HCT116 (cell line): ENCODE data around the gene CD244. TPM values are rescaled to one million over a fixed set of nuclear protein-coding genes. Genes with fewer than 3 reads are reported as not detected.

Experiments
- ATAC-seq: fragments of 200-7000 bp; cut with Tn5 transposase; 2 replicates; pipeline ENCODE4 v1.9.1; 2020; ENCODE audit warnings: mild to moderate bottlenecking, moderate library complexity
- BruUV-seq: library from RNA; stranded (reverse); fragments of 400-500 nt; replicated peaks from 2 replicates; lab custom pipeline; 2021; lab: Mats Ljungman, UMichigan
- CTCF ChIA-PET: fragments of 300-600 bp; sonication (Branson Sonifier 250); formaldehyde crosslinking; loops from one replicate; lab custom pipeline; 2021; ENCODE audit warnings: antibody characterized with exemption; lab: Charles Lee
- POLR2A ChIA-PET: fragments of 300-600, 350-600 bp; sonication (Branson Sonifier 250); formaldehyde crosslinking; loops from one replicate; lab custom pipeline; 2021; ENCODE audit warnings: antibody characterized with exemption; lab: Charles Lee
- RAD21 ChIA-PET, 2 experiments: fragments of 300-600 bp; sonication (Branson Sonifier 250); formaldehyde crosslinking; loops; one replicate each; lab custom pipeline; 2023; ENCODE audit warnings: low total read pairs in 2 of 2; ENCODE audit not compliant: uncharacterized antibody in 2 of 2, unreplicated experiment in 2 of 2, low non-redundant PET in 1 of 2; lab: Charles Lee
- DNase-seq: peaks from one replicate; pipeline ENCODE4 v3.0.0-alpha.2; 2010; ENCODE audit warnings: low read depth, low spot score
- H2AFZ ChIP-seq: fragments of 200-600 bp; shearing (Covaris generic), sonication (generic); 2 replicates; pipeline ENCODE4 v1.6.1; 2017; ENCODE audit warnings: low read depth, mixed run types, mixed read lengths, antibody characterized with exemption, low read length; ENCODE audit not compliant: poor library complexity, severe bottlenecking
- H3K27ac ChIP-seq: 2 replicates; pipeline ENCODE4 v1.5.1; 2012; ENCODE audit warnings: low read depth, low read length
- H3K27me3 ChIP-seq: fragments of 200-600 bp; sonication (generic); 2 replicates; pipeline ENCODE4 v1.6.1; 2016; ENCODE audit warnings: mixed run types, low read length, mixed read lengths; ENCODE audit not compliant: insufficient read depth
- H3K36me3 ChIP-seq, 2 experiments: fragments of 200-500 bp in 1 of 2; fragments of 200-600 bp in 1 of 2; sonication (Bioruptor generic) in 1 of 2; sonication (generic) in 1 of 2; 2 replicates each; pipeline versions ENCODE4 v1.5.1 to v1.6.1; 2014 to 2016; ENCODE audit warnings: low read length in 2 of 2, inconsistent platforms in 1 of 2, mixed read lengths in 1 of 2, mixed run types in 1 of 2; ENCODE audit not compliant: insufficient read depth in 2 of 2, control insufficient read depth in 1 of 2
- H3K4me1 ChIP-seq, 2 experiments: fragments of 200-600 bp in 1 of 2; sonication (generic) in 1 of 2; 2 replicates each; pipeline versions ENCODE4 v1.5.1 to v1.6.1; 2012 to 2017; ENCODE audit warnings: low read length in 2 of 2, inconsistent platforms in 1 of 2, mild to moderate bottlenecking in 1 of 2, mixed read lengths in 1 of 2, mixed run types in 1 of 2, moderate library complexity in 1 of 2; ENCODE audit not compliant: insufficient read depth in 2 of 2, control insufficient read depth in 1 of 2
- H3K4me2 ChIP-seq: fragments of 200-600 bp; sonication (generic); 2 replicates; pipeline ENCODE4 v1.6.1; 2017; ENCODE audit warnings: mixed run types, low read length, mixed read lengths
- H3K4me3 ChIP-seq, 2 experiments: fragments of 200-600 bp in 1 of 2; sonication (generic) in 1 of 2; replicated peaks in 1 of 2; 2 replicates each; pipeline ENCODE4 v1.5.1; 2011 to 2016; ENCODE audit warnings: low read length in 2 of 2, control low read depth in 1 of 2, low read depth in 1 of 2, mild to moderate bottlenecking in 1 of 2, mixed read lengths in 1 of 2, mixed run types in 1 of 2
- H3K79me2 ChIP-seq: fragments of 200-600 bp; sonication (generic); 2 replicates; pipeline ENCODE4 v1.6.1; 2017; ENCODE audit warnings: mild to moderate bottlenecking, mixed run types, low read length, moderate library complexity, mixed read lengths; ENCODE audit not compliant: insufficient read depth
- H3K9ac ChIP-seq: fragments of 200-600 bp; sonication (generic); 2 replicates; pipeline ENCODE4 v1.6.1; 2016; ENCODE audit warnings: low read length, mixed read lengths
- H3K9me2 ChIP-seq: fragments of 200-600 bp; sonication (generic), shearing (Covaris generic); 2 replicates; pipeline ENCODE4 v1.6.1; 2017; ENCODE audit warnings: mixed run types, mild to moderate bottlenecking, moderate library complexity; ENCODE audit not compliant: insufficient read depth
- H3K9me3 ChIP-seq, 2 experiments: fragments of 200-500 bp in 1 of 2; fragments of 200-600 bp in 1 of 2; sonication (Bioruptor generic) in 1 of 2; sonication (generic) in 1 of 2; 2 replicates each; pipeline ENCODE4 v1.6.1; 2014 to 2017; ENCODE audit warnings: low read length in 2 of 2, mixed read lengths in 2 of 2, inconsistent platforms in 1 of 2, low read depth in 1 of 2, mild to moderate bottlenecking in 1 of 2, mixed run types in 1 of 2, moderate library complexity in 1 of 2; ENCODE audit not compliant: control insufficient read depth in 1 of 2, insufficient read depth in 1 of 2
- H4K20me1 ChIP-seq: fragments of 200-600 bp; sonication (generic), shearing (Covaris generic); 2 replicates; pipeline ENCODE4 v1.6.1; 2017; ENCODE audit warnings: mixed run types, mild to moderate bottlenecking, moderate library complexity; ENCODE audit not compliant: insufficient read depth
- EGR1 ChIP-seq: IDR thresholded peaks from 2 replicates; pipeline ENCODE4 v1.6.1; 2012; ENCODE audit warnings: low read depth
- ELF1 ChIP-seq: IDR thresholded peaks from 2 replicates; pipeline ENCODE4 v1.6.1; 2012; ENCODE audit warnings: low read depth, borderline replicate concordance
- EZH2phosphoT487 ChIP-seq: fragments of 200-600 bp; IDR thresholded peaks from 2 replicates; pipeline ENCODE4 v1.6.1; 2018; ENCODE audit warnings: antibody characterized with exemption, borderline replicate concordance
- FOSL1 ChIP-seq: IDR thresholded peaks from 2 replicates; pipeline ENCODE4 v1.6.1; 2012; ENCODE audit warnings: low read depth
- POLR2A ChIP-seq: IDR thresholded peaks from 2 replicates; pipeline ENCODE4 v1.7.0; 2011; ENCODE audit warnings: borderline replicate concordance; ENCODE audit not compliant: insufficient read depth, insufficient read length; ENCODE audit errors: extremely low read depth
- REST ChIP-seq: IDR thresholded peaks from 2 replicates; pipeline ENCODE4 v1.6.1; 2012; ENCODE audit warnings: low read depth
- SIN3A ChIP-seq: IDR thresholded peaks from 2 replicates; pipeline ENCODE4 v1.6.1; 2012; ENCODE audit warnings: low read depth
- SP1 ChIP-seq: IDR thresholded peaks from 2 replicates; pipeline ENCODE4 v1.6.1; 2012; ENCODE audit warnings: low read depth
- SRF ChIP-seq: IDR thresholded peaks from 2 replicates; pipeline ENCODE4 v1.6.1; 2012; ENCODE audit warnings: low read depth
- TCF7L2 ChIP-seq: IDR thresholded peaks from 2 replicates; pipeline ENCODE4 v1.7.0; 2011; ENCODE audit warnings: borderline replicate concordance, inconsistent platforms; ENCODE audit not compliant: insufficient read depth, insufficient read length; ENCODE audit errors: extremely low read depth
- ZNF274 ChIP-seq: fragments of 200-500 bp; sonication (Bioruptor generic); IDR thresholded peaks from 2 replicates; pipeline ENCODE4 v1.6.1; 2014; ENCODE audit warnings: mild to moderate bottlenecking, low read depth, low read length, inconsistent platforms
- intact Hi-C: fragments of 100-400 bp; cut with micrococcal nuclease; formaldehyde crosslinking; loops from 2 replicates; pipeline ENCODE4 v1.10.0; 2022
- total RNA-seq: library from RNA; stranded (reverse); gene quantifications from one replicate; pipeline ENCODE4 v1.2.1, GENCODE V29; 2021; ENCODE audit not compliant: unreplicated experiment
- TF ChIP-seq, protein P1 (sequence below), 3 experiments: fragments of 200-600 bp in 1 of 3; sonication (generic) in 1 of 3; IDR thresholded peaks in 2 of 3; conservative IDR thresholded peaks in 1 of 3; 2 replicates each; pipeline ENCODE4 v1.5.1; 2012 to 2017; ENCODE audit warnings: low read depth in 2 of 3, low read length in 2 of 3, antibody characterized with exemption in 1 of 3, borderline replicate concordance in 1 of 3, control low read depth in 1 of 3, mild to moderate bottlenecking in 1 of 3, mixed read lengths in 1 of 3, mixed run types in 1 of 3, moderate library complexity in 1 of 3; ENCODE audit not compliant: insufficient read depth in 1 of 3
- TF ChIP-seq, protein P2 (sequence below): IDR thresholded peaks from 2 replicates; pipeline ENCODE4 v1.6.1; 2012

Gene CD244
- total RNA-seq, 1 experiment from 2014 or later = not detected

DNA sequence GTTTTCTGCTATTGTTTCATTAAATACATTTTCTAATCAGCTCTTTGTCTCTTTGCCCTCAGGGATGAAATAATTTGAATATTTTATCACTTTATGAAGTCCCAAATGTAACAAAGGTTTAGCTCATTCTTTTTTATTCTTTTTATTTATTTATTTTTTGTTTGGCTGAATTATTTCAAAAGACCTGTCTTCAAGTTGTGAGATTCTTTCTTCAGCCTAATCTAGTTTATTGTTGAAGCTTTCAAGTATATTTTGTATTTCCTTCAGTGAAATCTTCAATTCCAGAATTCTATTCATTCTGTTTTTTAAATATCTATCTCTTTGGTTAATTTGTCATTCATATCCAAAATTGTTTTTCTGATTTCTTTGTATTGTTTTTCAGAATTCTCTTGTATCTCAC lies 55.9 kb downstream of the CD244 start:
- Histone ChIP-seq H3K9me3 (no peaks in the 10 kb centered on the region), H3K4me1 (no peaks in the 10 kb centered on the region), H3K27ac (no peak overlapping the region), H3K79me2 (no peaks in the 10 kb centered on the region), H3K27me3 (no peaks in the 10 kb centered on the region), H3K36me3 (no peaks in the 10 kb centered on the region), H3K4me2 (no peak overlapping the region), H3K4me3 (no peak overlapping the region), H3K9ac (no peak overlapping the region), H3K9me2 (no peaks in the 10 kb centered on the region), H4K20me1 (no peaks in the 10 kb centered on the region), H2AFZ (no peak overlapping the region)
- TF ChIP-seq REST (no peak), SIN3A (no peak), SRF (no peak), SP1 (no peak), ZNF274 (no peak)
- RAD21 ChIA-PET = no interaction called here
- BruUV-seq = no TSS peak
- ATAC-seq = no peak
- CTCF ChIA-PET = no interaction called here
- DNase-seq = no peak
- POLR2A ChIA-PET = no interaction called here
- intact Hi-C loops = no loop called here

GRCh38 chr1:160806109-160806665 lies 56.5 kb downstream of the CD244 start:
- TF ChIP-seq, protein P1, sequence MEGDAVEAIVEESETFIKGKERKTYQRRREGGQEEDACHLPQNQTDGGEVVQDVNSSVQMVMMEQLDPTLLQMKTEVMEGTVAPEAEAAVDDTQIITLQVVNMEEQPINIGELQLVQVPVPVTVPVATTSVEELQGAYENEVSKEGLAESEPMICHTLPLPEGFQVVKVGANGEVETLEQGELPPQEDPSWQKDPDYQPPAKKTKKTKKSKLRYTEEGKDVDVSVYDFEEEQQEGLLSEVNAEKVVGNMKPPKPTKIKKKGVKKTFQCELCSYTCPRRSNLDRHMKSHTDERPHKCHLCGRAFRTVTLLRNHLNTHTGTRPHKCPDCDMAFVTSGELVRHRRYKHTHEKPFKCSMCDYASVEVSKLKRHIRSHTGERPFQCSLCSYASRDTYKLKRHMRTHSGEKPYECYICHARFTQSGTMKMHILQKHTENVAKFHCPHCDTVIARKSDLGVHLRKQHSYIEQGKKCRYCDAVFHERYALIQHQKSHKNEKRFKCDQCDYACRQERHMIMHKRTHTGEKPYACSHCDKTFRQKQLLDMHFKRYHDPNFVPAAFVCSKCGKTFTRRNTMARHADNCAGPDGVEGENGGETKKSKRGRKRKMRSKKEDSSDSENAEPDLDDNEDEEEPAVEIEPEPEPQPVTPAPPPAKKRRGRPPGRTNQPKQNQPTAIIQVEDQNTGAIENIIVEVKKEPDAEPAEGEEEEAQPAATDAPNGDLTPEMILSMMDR (IDR thresholded peaks at IDR 0.05 in 2 of 3, conservative IDR thresholded peaks at IDR 0.05 in 1 of 3; ENCODE audit: borderline replicate concordance in 1 of 3, insufficient read depth in 1 of 3, low read depth in 2 of 3, low read length in 2 of 3) = 0 out of 6 replicates have a peak, but pooled peaks of 1 of the 3 experiments have one; percentile 13
- TF ChIP-seq ELF1 = no peak
- no peak for TF ChIP-seq POLR2A
- no peak for TF ChIP-seq EGR1
- no peak for TF ChIP-seq FOSL1
- no peak for TF ChIP-seq TCF7L2
- TF ChIP-seq EZH2phosphoT487 = no peak
- TF ChIP-seq, protein P2, sequence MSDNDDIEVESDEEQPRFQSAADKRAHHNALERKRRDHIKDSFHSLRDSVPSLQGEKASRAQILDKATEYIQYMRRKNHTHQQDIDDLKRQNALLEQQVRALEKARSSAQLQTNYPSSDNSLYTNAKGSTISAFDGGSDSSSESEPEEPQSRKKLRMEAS = no peak
- intact Hi-C loops = no loop called here
- Histone ChIP-seq H3K27me3 (no peaks in the 10 kb centered on the region), H3K9me3 (no peaks in the 10 kb centered on the region), H3K4me2 (no peak overlapping the region), H3K27ac (no peak overlapping the region), H3K9me2 (no peaks in the 10 kb centered on the region), H3K79me2 (no peaks in the 10 kb centered on the region), H3K9ac (no peak overlapping the region), H3K36me3 (no peaks in the 10 kb centered on the region), H2AFZ (no peak overlapping the region), H4K20me1 (no peaks in the 10 kb centered on the region), H3K4me1 (no peaks in the 10 kb centered on the region), H3K4me3 (no peak overlapping the region)
- ChIA-PET POLR2A (no interaction called here), RAD21 (no interaction called here), CTCF (no interaction called here)
- no TSS peak for BruUV-seq
- DNase-seq (no peak), ATAC-seq (no peak)
